Measurements from ENCODE around the gene NKX1-1. TPM values are rescaled to one million over a fixed set of nuclear protein-coding genes. Genes with fewer than 3 reads are reported as not detected.
"Not testable (repeated sequence)": the region's sequence is repeated elsewhere in the genome, so short reads cannot be mapped to it uniquely, and the experiment has no call there.

The NKX1-1 gene
- total and polyA plus RNA-seq, 3 donors from 2014 or later, result 0.47 to 1.5 (median 0.70) TPM

- no peak for TF ChIP-seq POLR2A (IDR thresholded peaks at IDR 0.05)
- TF ChIP-seq, protein P1, sequence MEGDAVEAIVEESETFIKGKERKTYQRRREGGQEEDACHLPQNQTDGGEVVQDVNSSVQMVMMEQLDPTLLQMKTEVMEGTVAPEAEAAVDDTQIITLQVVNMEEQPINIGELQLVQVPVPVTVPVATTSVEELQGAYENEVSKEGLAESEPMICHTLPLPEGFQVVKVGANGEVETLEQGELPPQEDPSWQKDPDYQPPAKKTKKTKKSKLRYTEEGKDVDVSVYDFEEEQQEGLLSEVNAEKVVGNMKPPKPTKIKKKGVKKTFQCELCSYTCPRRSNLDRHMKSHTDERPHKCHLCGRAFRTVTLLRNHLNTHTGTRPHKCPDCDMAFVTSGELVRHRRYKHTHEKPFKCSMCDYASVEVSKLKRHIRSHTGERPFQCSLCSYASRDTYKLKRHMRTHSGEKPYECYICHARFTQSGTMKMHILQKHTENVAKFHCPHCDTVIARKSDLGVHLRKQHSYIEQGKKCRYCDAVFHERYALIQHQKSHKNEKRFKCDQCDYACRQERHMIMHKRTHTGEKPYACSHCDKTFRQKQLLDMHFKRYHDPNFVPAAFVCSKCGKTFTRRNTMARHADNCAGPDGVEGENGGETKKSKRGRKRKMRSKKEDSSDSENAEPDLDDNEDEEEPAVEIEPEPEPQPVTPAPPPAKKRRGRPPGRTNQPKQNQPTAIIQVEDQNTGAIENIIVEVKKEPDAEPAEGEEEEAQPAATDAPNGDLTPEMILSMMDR (IDR thresholded peaks at IDR 0.05), result no peak
- intact Hi-C loops (cut with DNase I; ENCODE audit: low total_unique reads), result no loop called here
- Histone ChIP-seq H3K4me1 (no peaks in the 10 kb centered on the region), H3K27me3 (no peaks in the 10 kb centered on the region), H3K4me3 (no peak overlapping the region), H3K27ac (no peak overlapping the region), H3K9me3 (no peaks in the 10 kb centered on the region), H3K36me3 (ENCODE audit: low read depth, missing control alignments) (no peaks in the 10 kb centered on the region)
- WGBS, 2 donors, result 77 to 86% methylated on average over 16 to 18 of the region's 18 CpGs
- DNase-seq, result peak; percentile 2
Observed at GRCh38 chr4:1447676-1448588, 41.7 kb upstream of the NKX1-1 start.

- peak; percentile 2 for DNase-seq
- 89 to 94% methylated on average over 20 to 22 of the region's 22 CpGs for WGBS, 2 donors
- no peaks in the 10 kb centered on the region for H3K27me3 ChIP-seq
- intact Hi-C loops (cut with DNase I; ENCODE audit: low total_unique reads), result no loop called here
- no peak overlapping the region for H3K4me3 ChIP-seq
- no peak overlapping the region for H3K27ac ChIP-seq
- no peaks in the 10 kb centered on the region for H3K9me3 ChIP-seq
- TF ChIP-seq, protein P1 (IDR thresholded peaks at IDR 0.05), result no peak
- TF ChIP-seq POLR2A (IDR thresholded peaks at IDR 0.05), result no peak
- no peaks in the 10 kb centered on the region for H3K36me3 ChIP-seq (ENCODE audit: low read depth, missing control alignments)
- H3K4me1 ChIP-seq, result no peaks in the 10 kb centered on the region
Observed at GRCh38 chr4:1446502-1447386, 40.5 kb upstream of the NKX1-1 start.

GRCh38 chr4:1445716-1446445, 39.6 kb upstream of the NKX1-1 start:
- DNase-seq, result no peak
- 89 to 92% methylated on average over 13 to 21 of the region's 21 CpGs for WGBS, 2 donors
- H3K27me3 ChIP-seq, result no peaks in the 10 kb centered on the region

GRCh38 chr4:1443688-1444172, 37.5 kb upstream of the NKX1-1 start:
- H3K4me1 ChIP-seq; intact Hi-C loops (cut with DNase I; ENCODE audit: low total_unique reads); H3K36me3 ChIP-seq (ENCODE audit: low read depth, missing control alignments); DNase-seq; H3K27ac ChIP-seq; H3K27me3 ChIP-seq; H3K9me3 ChIP-seq; H3K4me3 ChIP-seq: not testable (repeated sequence)
- WGBS, 2 donors, result 85 to 90% methylated on average over 4 of the region's 4 CpGs

More at GRCh38 chr4:1445716-1446445, 39.6 kb upstream of the NKX1-1 start:
- Histone ChIP-seq H3K4me3 (no peak overlapping the region), H3K27ac (no peak overlapping the region), H3K9me3 (no peaks in the 10 kb centered on the region), H3K36me3 (ENCODE audit: low read depth, missing control alignments) (no peaks in the 10 kb centered on the region), H3K4me1 (no peaks in the 10 kb centered on the region)
- intact Hi-C loops (cut with DNase I; ENCODE audit: low total_unique reads), result no loop called here
- no peak for TF ChIP-seq POLR2A (IDR thresholded peaks at IDR 0.05)
- TF ChIP-seq, protein P1 (IDR thresholded peaks at IDR 0.05), result no peak

Measured in testis (tissue), 3 donors.